Bone marrow (tissue), 2 donors: ENCODE data around the gene NKX6-2.
"Not testable (repeated sequence)": the region's sequence is repeated elsewhere in the genome, so short reads cannot be mapped to it uniquely, and the experiment has no call there.

ENCODE experiments used
- DNase-seq, 2 donors: peaks; one replicate each; lab custom pipeline; 2025; lab: John Stamatoyannopoulos, UW

Gene NKX6-2

GRCh38 chr10:132755166-132755711 is 30.7 kb downstream of the NKX6-2 start:
- no peak for DNase-seq

DNA sequence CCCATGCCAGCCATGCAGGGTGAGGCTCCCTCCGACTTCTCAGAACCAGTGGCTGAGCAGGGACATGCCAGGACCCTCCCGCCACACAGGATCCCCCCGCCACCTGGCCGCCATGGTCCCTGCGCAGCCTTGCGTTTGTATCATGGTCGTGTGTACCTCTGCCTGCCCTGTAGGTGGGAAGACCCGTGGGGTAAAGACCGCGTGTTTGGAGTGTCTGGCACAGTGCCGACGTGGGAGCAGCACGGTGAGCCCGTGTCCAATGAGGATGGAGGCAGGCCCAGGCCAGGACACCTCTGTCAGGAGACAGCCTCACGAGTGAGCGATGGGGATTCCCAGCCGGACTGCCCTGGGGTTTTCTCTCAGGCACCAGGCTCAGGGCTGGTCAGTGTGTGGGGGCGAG is 31.9 kb downstream of the NKX6-2 start:
- DNase-seq = no peak

- no peak for DNase-seq
Observed at GRCh38 chr10:132753596-132753995, 32.4 kb downstream of the NKX6-2 start.

DNA sequence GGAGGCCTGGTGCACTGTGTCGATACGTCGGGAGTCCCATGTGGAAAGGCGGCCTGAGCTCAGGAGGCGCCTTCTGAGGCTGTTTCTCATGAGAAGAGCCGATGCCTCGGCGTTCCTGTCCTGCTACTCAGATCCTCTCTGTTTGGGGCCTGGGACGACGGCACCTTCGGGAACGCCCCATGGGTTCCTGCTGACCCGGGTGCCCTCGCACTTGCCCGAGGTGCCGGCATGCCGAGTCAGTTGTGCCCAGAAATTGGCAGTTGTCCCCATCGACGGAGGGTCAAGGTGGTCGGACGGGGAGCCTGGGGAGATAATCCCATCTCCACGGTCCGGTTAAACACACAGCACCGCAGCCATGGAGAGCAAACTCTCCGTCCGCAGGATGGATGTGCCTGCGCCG is 33.0 kb downstream of the NKX6-2 start:
- DNase-seq = no peak

DNA sequence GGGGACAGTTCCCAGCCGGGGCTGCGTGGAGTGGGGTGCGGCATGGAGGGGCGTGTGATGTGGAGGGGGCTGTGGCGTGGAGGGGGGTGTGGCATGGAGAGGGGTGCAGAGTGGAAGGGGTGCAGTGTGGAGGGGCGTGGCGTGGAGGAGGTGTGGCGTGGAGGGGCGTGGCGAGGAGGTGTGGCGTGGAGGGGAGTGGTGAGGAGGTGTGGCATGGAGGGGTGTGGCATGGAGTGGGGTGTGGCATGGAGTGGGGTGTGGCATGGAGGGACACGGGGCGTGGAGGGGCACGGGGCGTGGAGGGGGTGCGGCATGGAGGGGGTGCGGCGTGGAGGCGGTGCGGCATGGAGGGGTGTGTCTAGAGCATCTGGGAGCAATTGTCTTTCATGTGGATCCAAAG is 33.6 kb downstream of the NKX6-2 start:
- DNase-seq = no peak

DNA sequence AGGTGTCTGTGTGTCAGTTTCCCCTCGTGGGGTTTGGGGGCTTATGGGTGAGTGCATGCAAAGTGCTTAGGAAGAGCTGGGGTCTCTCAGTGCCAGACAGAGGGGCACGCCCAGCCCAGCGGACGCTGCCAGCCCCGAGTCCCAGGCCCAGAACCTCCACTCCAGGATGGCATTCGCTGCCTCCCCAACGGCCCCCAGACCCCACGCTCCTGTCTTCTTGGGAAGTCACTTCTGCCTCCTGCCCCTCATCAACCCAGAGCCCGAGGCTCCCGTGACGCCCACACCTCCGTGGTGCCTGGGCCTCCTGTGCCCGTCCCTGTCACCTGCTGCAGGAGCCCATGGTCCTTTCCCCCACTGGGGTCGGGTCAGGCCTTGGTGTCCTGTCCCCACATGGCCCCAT is 35.0 kb downstream of the NKX6-2 start:
- DNase-seq = no peak

- DNase-seq = no peak
Observed at GRCh38 chr10:132749371-132749795, 36.6 kb downstream of the NKX6-2 start.

DNA sequence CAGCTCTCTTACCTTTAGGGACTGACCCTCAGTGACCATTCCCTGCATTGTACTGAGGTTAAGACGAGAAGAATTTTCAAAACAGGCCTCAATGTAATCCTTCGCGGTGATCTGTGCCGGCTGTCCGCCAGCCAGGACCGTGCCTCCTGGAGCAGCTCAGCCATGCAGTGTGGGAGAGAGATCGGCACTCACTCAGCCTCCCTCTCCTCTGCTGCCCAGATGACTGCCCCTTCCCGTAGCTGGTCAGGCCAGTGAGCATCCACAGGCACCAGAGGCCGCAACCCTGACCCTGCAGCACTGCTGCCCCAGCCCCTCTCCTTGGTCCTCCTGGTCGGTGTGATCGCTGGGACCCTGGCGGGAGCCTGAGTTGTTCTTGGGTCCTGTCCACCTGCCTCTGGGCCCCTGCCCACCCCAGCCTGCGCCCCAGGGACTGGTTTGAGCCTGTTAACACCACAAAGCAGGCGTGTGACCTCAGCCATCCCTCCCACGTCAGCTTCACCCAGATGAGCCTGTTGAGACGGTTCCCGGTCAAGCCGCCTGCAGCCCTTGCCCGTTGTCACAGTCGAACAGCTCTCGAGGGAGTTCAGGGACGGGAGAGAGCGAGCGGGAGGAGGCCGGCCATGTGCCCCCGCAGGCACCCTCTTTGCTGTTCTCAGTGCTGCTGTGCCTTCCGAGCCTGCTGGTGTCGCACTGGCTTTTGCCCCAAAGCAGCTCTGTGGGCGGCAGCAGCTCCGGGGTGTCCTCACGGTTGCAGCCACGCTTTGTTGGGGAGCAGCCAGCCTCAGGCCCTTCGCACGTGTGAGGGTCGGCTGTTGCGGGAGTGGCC is 37.2 kb downstream of the NKX6-2 start:
- DNase-seq = no peak

GRCh38 chr10:132748135-132748534 is 37.8 kb downstream of the NKX6-2 start:
- no peak for DNase-seq

- no peak for DNase-seq
Observed at GRCh38 chr10:132746801-132747625, 38.9 kb downstream of the NKX6-2 start.

DNA sequence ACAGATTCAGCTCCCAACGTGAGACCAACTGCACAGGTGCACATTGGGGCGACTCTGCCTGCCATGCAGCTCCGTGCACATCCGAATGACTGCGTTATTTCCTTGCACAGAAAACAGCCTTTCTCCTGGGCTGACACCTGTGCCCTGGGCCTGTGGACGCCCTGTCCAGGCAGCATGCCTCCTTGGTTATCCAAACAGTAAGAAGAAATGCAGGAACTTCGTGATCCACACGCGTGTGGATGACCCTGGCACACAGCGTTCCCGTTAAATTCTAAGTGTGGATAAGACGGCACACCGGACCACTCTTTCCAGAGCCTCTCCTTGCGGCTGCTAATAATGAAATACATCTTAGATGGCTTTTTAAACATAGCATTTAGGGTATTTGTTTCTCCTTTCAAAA is 39.6 kb downstream of the NKX6-2 start:
- no peak for DNase-seq

DNA sequence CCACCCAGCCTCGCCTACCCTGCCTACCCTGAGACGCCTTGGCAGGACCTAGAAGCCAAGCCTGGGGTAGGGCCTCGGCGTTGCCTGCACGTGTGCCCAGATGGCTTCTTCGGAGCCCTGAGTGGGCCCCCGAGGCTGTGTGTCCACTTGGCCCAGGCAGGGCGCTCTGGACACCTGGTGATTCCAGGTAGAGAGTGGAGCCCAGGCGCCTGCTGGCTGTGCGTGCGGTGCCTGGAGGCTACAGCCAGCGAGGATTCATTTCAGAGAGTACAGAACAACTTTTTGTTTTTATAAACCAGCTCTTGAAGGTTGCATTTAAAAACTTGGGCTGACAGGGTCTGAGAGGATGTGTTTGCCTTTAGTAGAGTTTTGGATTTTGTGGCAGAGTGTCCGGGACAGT is 40.0 kb downstream of the NKX6-2 start:
- no peak for DNase-seq

DNA sequence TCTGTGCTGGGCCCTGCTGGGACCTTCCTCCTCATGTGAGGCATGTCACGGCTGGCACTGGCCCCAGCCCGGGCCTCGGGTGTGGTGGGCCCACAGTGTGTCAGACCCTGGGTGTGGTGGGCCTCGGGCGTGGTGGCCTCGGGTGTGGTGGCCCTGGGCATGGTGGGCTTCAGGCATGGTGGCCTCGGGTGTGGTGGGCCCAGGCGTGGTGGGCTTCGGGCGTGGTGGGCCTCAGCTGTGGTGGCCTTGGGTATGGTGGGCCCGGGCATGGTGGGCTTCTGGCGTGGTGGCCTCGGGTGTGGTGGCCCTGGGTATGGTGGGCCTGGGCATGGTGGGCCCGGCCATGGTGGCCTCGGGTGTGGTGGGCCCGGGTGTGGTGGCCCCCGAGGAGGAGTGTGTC is 40.4 kb downstream of the NKX6-2 start:
- DNase-seq = no peak

DNA sequence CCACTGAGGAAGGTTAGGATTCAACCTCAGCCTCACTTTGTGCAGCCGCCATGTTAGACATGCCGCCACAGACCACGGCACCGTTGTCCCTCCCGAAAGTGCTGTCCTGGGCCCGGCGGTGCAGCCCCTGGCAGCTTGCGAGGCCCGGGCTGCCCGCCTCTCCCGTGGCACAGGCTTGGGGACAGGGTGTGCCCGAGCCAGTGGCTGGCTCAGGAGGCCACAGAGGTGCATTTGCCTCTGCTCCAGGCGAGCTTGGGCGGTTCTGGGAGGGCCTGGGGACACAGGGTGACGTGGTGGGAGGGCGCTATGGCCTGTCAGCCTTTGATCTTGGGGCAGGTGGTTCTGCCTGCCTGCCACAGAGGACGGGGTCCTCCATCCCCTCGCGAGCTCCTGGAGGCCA is 41.1 kb downstream of the NKX6-2 start:
- no peak for DNase-seq

DNA sequence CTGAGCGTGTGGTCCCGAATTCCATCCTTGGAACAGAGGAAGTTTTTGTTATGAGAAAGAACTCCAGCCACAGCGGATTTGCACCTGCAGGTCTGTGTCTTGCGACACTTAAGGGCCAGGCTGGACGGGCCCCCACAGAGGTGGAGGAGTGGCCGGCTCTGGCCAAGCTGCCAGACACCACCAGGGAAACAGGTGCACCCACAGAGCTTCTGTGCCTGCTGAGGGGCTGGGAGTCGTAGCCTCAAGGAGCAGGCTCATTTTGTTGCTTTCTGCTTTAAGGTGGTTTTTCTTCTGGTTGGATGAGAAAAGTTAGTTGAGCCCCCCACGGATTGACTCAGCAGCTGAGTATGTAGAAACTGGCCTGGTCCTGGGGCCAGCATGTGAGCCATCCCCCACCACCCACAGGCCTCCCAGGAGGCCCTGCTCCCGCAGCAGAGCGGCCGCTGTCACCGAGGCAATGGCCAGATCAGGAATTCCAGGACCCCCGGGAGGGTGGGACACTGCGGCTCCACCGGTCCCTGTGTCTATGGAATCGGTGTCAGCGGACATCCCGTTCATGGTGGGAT is 41.9 kb downstream of the NKX6-2 start:
- no peak for DNase-seq

DNA sequence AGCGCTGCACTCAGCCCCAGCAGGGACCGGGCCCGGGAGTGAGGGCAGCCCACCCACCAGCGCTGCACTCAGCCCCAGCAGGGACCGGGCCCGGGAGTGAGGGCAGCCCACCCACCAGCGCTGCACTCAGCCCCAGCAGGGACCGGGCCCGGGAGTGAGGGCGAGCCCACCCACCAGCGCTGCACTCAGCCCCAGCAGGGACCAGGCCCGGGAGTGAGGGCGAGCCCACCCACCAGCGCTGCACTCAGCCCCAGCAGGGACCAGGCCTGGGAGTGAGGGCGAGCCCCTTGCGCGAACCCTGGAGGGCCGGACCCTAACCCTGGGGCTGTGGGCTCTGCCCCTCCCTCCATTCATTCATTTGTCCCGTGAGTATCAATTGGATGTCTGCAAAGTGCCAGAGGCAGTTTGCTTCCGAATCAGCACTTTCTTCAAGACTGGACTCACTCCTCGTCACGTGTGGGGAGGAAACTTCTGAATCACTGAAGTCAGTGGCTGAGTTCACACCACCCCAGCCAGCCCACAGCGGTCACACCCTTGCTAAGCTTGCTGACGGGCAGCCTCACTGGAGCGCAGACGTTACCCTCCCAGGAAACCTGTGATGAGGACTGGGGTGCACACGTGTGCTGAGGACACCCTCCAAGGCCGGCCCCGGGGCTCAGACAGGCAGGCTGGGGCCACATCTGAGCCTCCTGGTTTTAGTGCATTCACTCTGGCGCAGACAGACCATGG is 42.6 kb downstream of the NKX6-2 start:
- DNase-seq = not testable (repeated sequence)

- no peak for DNase-seq
Observed at GRCh38 chr10:132742837-132743194, 43.1 kb downstream of the NKX6-2 start.

- no peak for DNase-seq
Observed at GRCh38 chr10:132742167-132742836, 43.6 kb downstream of the NKX6-2 start.

- DNase-seq = no peak
Observed at GRCh38 chr10:132740588-132740987, 45.4 kb downstream of the NKX6-2 start.

DNA sequence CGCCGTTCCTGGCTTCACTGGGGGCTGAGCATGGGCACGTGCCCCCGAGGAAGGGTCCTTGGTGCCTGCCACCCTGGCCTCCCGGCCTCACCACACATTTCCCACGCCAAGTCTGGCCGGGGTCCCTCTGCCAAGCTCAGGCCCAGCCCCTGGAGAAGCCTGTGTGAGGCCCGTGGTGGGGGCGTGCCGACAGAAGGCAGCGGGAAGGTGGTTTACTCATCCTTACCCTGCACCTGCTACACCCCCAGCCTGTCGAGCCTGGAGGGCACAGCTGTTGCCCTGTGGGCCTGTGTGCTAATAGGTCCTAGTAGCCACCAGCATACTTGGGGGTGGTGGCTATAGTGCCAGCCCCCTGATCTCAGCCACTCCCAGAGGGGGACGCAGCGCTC is 46.7 kb downstream of the NKX6-2 start:
- DNase-seq = no peak

GRCh38 chr10:132738454-132739224 is 47.3 kb downstream of the NKX6-2 start:
- no peak for DNase-seq
